Measurements from ENCODE around the gene KREMEN1. TPM values are rescaled to one million over a fixed set of nuclear protein-coding genes. Genes with fewer than 3 reads are reported as not detected.

Gene KREMEN1
- total and polyA plus RNA-seq, 9 of the 15 experiments (the other 6 are each of a cell fraction or from before 2014, with no cell fraction given) = 0.69 to 11.5 (median 4.3) TPM

DNA sequence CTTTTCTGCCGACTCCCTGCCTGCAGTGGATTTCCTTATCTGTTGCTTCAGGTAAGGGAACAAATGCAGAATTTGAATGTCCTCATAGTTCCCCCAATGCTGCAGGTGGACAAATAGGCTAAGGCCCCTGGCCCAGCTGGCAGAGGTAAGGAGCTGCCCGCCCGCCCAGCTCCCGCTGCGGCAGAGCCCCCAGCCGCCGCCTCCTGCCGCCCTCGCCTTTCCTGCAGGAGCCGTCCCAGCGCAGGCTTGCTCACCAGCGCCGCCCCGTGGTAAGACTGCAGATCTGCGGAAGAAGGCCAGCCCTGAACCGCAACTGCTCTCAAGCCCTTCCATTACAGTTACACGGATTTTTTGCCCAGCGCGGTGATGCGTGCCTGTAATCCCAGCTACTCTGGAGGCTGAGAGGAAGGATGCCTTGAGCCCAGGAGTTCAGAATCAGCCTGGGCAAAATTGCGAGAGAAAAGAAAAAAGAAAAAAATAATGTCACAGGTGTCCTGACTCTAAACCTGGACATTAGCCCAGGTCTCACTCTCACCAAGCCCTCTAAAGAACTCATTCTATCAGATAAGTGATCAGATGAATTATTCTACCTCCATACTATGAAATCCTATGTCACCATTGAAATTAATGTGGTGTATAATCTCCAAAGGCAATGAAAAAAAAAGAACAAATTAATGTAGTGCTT, 81.7 kb downstream of the KREMEN1 start (continued):
- TF ChIP-seq ESRRA (IDR thresholded peaks at IDR 0.05; ENCODE audit: borderline replicate concordance, low read depth) (peak; percentile 78; the same call in 1 of the 2 replicates), CREM (IDR thresholded peaks at IDR 0.05; ENCODE audit: low read depth) (peak; percentile 41; the same call in 1 of the 2 replicates), SMAD4 (CRISPR knock-in tag; conservative IDR thresholded peaks at IDR 0.05) (no peak; the same call in 1 of the 2 replicates), ARHGAP35 (IDR thresholded peaks at IDR 0.05; ENCODE audit: partially characterized antibody) (no peak), RBBP5 (IDR thresholded peaks at IDR 0.05; ENCODE audit: borderline replicate concordance, insufficient read depth, low read length, poor library complexity, severe bottlenecking) (no peak), CBX5 (IDR thresholded peaks at IDR 0.05; ENCODE audit: borderline replicate concordance, low read depth) (no peak), ZFP36 (IDR thresholded peaks at IDR 0.05; ENCODE audit: low read depth, low read length, partially characterized antibody) (peak; percentile 66), FOSL1 (tag; conservative IDR thresholded peaks at IDR 0.05) (no peak), SAFB2 (IDR thresholded peaks at IDR 0.05; ENCODE audit: borderline replicate concordance, low read depth, low read length, severe bottlenecking) (no peak), ARNT (IDR thresholded peaks at IDR 0.05) (no peak), CBX8 (IDR thresholded peaks at IDR 0.05; ENCODE audit: borderline replicate concordance, extremely low read depth, low read depth, low read length, poor library complexity, severe bottlenecking) (no peak), CBFB (CRISPR knock-in tag; IDR thresholded peaks at IDR 0.05) (peak; percentile 50; the same call in 1 of the 2 replicates), PHF8 (IDR thresholded peaks at IDR 0.05; ENCODE audit: borderline replicate concordance, low read length) (peak; percentile 24; the same call in 1 of the 2 replicates)
- TF ChIP-seq, protein P1, sequence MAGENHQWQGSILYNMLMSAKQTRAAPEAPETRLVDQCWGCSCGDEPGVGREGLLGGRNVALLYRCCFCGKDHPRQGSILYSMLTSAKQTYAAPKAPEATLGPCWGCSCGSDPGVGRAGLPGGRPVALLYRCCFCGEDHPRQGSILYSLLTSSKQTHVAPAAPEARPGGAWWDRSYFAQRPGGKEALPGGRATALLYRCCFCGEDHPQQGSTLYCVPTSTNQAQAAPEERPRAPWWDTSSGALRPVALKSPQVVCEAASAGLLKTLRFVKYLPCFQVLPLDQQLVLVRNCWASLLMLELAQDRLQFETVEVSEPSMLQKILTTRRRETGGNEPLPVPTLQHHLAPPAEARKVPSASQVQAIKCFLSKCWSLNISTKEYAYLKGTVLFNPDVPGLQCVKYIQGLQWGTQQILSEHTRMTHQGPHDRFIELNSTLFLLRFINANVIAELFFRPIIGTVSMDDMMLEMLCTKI (IDR thresholded peaks at IDR 0.05; ENCODE audit: partially characterized antibody) = no peak
- TF ChIP-seq, protein P2, sequence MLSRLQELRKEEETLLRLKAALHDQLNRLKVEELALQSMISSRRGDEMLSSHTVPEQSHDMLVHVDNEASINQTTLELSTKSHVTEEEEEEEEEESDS (CRISPR knock-in tag; IDR thresholded peaks at IDR 0.05) = no peak
- TF ChIP-seq, protein P3, sequence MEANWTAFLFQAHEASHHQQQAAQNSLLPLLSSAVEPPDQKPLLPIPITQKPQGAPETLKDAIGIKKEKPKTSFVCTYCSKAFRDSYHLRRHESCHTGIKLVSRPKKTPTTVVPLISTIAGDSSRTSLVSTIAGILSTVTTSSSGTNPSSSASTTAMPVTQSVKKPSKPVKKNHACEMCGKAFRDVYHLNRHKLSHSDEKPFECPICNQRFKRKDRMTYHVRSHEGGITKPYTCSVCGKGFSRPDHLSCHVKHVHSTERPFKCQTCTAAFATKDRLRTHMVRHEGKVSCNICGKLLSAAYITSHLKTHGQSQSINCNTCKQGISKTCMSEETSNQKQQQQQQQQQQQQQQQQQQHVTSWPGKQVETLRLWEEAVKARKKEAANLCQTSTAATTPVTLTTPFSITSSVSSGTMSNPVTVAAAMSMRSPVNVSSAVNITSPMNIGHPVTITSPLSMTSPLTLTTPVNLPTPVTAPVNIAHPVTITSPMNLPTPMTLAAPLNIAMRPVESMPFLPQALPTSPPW (CRISPR knock-in tag; IDR thresholded peaks at IDR 0.05) = peak; percentile 53
- TF ChIP-seq, protein P4, sequence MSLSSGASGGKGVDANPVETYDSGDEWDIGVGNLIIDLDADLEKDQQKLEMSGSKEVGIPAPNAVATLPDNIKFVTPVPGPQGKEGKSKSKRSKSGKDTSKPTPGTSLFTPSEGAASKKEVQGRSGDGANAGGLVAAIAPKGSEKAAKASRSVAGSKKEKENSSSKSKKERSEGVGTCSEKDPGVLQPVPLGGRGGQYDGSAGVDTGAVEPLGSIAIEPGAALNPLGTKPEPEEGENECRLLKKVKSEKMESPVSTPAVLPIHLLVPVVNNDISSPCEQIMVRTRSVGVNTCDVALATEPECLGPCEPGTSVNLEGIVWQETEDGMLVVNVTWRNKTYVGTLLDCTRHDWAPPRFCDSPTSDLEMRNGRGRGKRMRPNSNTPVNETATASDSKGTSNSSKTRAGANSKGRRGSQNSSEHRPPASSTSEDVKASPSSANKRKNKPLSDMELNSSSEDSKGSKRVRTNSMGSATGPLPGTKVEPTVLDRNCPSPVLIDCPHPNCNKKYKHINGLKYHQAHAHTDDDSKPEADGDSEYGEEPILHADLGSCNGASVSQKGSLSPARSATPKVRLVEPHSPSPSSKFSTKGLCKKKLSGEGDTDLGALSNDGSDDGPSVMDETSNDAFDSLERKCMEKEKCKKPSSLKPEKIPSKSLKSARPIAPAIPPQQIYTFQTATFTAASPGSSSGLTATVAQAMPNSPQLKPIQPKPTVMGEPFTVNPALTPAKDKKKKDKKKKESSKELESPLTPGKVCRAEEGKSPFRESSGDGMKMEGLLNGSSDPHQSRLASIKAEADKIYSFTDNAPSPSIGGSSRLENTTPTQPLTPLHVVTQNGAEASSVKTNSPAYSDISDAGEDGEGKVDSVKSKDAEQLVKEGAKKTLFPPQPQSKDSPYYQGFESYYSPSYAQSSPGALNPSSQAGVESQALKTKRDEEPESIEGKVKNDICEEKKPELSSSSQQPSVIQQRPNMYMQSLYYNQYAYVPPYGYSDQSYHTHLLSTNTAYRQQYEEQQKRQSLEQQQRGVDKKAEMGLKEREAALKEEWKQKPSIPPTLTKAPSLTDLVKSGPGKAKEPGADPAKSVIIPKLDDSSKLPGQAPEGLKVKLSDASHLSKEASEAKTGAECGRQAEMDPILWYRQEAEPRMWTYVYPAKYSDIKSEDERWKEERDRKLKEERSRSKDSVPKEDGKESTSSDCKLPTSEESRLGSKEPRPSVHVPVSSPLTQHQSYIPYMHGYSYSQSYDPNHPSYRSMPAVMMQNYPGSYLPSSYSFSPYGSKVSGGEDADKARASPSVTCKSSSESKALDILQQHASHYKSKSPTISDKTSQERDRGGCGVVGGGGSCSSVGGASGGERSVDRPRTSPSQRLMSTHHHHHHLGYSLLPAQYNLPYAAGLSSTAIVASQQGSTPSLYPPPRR (CRISPR knock-in tag; IDR thresholded peaks at IDR 0.05; ENCODE audit: borderline replicate concordance) = no peak
